ENCODE results near the gene GTF3A.
"Not testable (repeated sequence)": the region's sequence is repeated elsewhere in the genome, so short reads cannot be mapped to it uniquely, and the experiment has no call there.

GTF3A gene

DNA sequence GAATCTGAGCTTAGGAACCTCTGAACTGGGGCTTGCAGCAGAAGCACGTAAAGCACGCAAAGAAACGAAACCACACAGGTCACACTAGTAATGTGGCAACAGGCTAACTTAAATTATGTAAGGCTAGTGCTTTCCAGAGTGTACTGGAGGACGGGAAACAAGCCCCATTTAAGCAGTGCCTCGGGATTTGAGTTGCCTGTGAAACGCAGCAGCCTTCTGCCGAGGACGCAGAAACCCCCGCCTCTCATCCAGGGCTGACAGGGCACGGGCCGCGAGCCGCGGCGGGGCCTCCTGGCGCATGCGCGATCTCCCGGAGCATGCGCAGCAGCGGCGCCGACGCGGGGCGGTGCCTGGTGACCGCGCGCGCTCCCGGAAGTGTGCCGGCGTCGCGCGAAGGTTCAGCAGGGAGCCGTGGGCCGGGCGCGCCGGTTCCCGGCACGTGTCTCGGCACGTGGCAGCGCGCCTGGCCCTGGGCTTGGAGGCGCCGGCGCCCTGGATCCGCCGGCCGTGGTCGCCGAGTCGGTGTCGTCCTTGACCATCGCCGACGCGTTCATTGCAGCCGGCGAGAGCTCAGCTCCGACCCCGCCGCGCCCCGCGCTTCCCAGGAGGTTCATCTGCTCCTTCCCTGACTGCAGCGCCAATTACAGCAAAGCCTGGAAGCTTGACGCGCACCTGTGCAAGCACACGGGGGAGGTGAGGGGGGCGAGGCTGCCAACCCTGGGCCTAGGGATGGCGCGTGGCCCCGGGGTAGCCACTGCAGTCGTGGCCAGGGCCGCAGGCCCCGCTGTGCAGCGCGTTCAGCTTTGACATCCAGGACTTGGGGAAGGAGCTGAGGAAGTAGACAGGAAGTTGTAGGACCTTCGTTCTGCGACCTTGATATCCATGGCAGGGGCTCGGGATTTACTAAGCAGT is at the start of gene GTF3A:
GTF3A (plus strand) TSS at position 374 of the 912 bp plus-strand sequence.
- peak; percentile 85 for DNase-seq

DNA sequence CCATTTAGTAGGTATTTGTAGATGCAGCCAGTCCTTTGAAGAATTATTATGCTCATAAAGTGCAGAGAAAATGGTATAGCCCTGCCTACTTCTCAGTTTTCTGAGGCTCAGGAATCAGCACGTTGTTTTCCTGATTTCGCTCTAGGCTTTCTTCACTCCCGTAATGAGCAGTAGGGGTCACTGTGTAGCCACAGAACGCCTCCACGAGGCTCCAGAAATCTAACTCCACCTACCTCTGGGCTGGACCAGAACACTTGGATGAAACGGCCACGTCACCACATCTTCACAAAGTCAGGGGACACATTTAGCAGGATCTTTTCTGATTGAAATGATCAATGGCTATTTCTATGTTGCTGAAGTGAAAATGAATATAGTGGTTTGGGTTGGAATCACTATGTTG is 49.8 kb upstream of the GTF3A start:
- DNase-seq: peak; percentile 67

DNA sequence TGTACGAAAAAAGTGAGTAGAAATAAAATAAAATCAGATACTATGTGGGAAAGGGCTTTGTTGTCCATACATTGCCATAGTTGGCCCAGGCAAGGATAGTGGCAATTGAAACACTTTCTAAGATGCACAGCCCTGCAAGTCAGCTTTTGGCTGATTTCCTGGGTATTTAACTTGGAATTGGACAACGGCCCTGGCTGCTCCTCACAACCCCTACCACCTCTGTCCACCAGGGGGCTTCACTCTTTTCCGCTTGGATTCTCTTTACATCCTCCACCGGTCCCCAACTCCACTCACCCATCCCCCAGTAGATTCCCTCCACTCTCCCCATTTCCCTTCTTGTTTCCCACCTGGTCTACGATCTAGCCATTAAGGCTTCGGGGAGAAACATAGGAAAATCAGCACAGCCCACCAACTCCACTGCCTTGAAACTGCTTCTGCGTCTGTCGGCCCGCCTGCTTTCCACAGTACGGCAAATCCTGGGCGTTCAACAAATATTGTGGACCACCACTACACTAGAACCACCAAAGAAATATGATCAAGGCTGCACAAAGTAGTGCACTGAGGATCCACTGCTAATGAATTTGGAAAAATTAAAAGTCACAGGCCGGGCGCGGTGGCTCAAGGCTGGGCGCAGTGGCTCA is 48.6 kb upstream of the GTF3A start:
- peak; percentile 22 for DNase-seq

DNA sequence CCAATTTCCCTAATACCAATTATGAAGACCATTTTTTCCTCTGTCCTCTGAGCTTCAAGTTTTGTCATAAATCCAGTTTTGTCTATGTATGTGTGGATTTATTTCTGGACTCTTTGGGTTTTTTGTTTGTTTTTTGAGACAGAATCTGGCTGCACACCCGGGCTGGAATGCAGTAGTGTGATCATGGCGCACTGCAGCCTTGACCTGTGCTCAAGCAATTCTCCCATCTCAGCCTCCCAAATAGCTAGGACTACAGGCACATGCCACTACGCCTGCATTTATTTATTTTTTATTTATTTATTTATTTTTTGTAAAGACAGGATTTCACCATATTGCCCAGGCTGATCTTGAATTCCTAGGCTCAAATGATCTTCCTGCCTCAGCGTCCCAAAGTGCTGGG is 45.3 kb upstream of the GTF3A start:
- DNase-seq: no peak

DNA sequence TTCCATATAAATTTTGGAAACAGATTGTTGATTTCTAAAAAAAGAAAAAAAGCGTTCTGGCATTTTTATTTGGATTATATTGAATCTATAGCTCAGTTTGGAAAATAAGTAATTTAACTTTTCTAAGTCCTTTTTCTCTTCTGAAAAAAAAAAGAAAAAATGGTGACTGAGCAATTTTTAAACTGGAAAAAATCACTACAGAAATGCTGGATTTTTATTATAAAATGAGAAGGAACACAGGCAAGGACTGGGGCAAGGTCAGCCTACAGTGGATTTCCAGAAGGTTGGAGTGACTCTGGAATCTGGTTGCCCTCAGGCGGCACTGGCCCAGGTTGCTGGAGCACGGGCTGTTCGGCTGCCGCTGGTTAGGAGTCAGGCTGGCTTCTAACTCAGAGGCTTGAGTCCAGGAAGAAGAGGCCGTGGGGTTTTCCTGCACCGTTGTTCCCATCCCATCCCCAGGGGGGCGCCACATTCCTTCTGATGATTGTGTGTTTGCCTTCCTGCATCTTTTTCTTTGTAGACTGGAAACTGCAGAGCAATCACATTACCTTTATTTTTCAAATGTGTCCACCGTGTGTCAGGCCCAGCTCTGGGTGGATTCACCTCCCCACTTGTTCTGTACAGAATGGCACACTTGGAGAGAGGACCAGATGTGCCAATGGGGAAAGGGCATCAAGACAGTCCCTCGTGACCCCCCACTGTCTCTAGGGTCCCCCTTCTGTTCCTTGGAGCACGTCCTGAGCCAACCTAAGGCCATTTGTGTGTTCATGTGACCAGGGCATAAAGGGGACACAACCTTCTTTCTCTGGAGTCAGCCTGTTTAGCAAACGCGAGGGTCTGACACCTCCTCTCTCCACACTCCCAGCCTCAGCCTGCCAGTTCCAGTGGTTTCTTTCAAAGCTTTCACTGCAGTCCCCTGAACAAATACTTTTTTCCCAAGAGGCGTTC is 44.5 kb upstream of the GTF3A start:
- DNase-seq: no peak

DNA sequence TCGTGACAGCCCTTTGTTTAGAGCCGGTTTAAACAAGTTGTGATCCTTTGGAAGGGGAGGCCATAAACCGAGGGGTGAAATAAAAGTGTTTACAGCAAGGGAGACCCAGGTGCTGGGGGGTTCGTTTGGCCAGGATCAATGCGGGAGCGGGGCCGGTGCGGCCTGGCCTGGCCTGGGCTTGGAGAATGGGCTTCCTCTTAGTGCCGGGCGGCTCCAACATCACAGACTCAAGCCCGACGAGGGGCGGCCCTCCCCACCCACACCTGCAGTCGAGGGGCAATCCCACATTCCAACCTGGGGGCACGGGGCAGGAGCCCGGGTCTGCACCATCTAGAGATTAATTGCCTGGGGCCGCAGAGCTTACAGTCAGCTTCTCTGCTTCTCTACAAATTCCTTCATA is 42.8 kb upstream of the GTF3A start:
- DNase-seq: no peak

DNA sequence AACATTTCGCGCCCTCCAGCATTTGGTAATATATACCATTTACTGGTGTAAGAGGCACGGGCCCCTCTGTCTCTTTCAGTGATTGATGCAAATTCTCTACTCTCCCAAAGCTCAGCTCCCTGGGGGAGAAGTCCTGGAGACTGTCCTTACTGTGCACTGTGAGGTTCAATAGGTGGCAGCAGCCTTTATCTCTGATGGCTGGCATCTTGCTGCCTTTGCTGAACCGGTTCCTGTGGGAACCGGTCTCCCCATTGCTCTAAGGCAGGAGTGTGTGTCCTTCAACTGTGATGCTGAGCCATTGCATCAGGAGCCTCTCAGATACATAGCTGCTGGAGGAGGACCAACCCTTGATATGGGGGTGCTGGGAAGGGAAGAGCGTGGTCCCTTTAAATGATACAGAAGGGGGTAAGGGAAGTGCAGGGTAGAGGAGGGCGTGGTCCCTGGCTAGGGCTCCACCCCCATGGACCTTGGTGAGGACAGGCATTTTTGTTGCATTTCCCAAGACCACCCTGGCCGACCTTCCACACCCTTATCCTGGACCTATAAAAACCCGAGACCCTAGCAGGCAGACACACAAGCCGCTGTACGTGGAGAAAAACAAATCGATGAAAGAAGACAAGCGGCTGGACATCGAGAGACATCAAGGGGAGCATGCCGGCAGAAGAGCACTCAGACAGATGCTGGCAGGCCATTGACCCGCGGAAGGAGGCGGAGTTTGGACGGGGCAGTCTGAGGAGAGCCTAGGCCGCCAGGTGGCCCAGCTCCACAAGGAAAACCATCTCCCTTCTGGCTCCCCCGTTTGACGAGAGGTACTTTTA is 41.1 kb upstream of the GTF3A start:
- no peak for DNase-seq

DNA sequence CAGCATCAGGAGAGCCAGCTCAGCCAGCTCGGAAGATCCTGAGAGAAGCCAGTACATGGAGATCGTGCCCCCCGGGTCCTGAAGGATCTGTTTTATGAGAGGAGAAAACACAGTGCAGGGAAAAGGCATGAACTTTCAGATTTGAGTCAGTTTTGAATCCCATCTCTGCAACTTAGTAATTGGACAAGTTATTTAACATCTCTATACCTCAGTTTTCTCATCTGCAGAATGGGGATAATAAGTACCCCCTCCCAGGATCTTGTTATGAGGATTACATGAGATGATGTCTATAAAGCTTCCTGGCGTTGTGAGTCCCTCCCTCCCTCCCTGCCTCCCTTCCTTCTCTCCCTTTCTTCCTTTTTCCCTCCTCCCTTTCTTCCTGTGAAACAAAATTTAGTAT is 40.1 kb upstream of the GTF3A start:
- DNase-seq: no peak

DNA sequence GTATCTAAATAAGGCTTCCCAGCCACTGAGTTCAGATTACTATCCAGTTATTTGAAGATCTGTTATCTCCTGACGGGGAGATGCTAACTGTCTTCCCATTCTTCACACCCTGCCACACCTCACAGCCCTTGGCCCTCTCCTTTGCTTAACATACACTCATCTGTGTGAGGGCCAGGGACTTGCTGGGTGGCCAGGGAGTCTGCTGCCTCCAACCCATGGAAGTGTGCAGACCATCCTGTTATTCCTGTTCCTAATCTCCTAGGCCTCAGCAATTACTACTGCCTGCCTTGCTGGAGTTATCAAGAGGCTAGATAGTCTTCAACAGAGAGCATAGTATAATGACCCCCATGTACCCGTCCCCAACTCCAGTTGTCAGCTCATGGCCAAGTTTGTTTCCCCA is 36.2 kb upstream of the GTF3A start:
- DNase-seq: no peak

DNA sequence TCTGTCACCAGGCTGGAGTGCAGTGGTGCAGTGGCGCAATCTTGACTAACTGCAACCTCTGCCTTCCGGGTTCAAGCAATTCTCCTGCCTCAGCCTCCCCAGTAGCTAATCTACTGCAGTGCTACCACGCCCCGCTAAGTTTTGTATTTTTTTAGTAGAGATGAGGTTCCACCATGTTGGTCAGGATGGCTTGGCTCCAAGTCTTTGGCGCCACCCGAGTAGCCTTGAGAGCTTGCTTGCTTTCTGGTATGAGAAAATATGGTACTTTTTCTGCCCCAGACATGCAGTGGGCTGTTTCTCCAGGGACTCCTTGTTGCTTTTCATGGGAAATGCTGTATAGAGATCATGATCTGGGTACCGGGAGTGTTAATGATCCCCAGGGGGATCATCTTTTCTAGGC is 34.5 kb upstream of the GTF3A start:
- DNase-seq: no peak

DNA sequence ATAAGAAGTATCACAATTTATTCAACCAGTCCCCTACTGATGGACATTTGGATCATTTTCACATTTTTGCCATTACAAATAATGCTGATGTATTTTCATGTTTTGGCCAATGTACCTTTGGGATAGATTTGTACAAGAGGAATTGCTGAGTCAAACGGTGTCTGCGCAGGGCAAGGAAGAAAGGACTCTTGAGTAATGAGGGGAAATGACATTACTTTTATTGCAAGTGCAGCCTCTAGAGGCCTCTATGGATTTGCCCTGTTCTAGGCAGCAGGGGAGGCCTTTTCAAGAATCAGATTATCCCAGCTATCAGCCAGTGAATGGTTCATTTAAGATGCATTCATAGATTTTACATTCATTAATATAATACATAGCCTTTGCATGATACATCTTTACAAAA is 32.9 kb upstream of the GTF3A start:
- no peak for DNase-seq

DNA sequence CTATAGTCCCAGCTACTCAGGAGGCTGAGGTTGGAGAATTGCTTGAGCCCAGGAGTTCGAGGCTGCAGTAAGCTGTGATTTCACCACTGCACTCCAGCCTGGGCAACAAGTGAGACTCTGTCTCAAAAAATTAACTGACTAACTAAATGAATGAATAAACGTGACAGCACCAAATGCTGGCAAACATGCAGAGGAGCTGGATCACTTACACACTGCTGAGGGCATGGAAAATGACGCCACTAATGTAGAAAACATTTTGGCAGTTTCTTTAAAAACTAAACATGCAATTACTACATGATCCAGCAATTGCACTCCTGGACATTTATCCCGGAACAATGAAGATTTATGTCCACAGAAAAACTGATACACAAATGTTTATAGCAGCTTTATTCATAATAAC is 31.3 kb upstream of the GTF3A start:
- no peak for DNase-seq

DNA sequence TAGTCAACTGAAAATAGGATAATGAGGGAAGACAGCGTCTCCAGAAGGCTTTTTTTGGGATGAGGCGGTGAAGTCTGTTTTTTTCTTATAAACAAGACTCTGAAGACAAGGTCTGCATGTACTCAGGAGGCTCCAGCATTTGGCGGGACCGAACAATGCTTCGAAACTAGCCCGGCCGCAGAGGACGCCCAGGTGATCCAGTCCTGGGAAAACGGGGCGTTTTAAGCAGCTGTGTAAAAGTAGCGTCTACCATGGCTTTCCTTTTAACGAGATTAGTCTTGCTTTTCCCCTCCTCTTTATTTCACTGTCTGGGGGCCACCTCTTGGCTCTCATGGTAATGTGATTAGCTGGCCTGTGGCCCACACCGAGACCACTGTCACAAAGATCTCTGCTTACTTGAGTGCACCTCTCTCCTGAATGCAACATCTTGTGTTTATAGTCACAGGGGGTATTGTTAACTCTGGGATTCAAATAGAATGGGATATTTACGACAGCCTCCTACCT is 29.4 kb upstream of the GTF3A start:
- DNase-seq: no peak

DNA sequence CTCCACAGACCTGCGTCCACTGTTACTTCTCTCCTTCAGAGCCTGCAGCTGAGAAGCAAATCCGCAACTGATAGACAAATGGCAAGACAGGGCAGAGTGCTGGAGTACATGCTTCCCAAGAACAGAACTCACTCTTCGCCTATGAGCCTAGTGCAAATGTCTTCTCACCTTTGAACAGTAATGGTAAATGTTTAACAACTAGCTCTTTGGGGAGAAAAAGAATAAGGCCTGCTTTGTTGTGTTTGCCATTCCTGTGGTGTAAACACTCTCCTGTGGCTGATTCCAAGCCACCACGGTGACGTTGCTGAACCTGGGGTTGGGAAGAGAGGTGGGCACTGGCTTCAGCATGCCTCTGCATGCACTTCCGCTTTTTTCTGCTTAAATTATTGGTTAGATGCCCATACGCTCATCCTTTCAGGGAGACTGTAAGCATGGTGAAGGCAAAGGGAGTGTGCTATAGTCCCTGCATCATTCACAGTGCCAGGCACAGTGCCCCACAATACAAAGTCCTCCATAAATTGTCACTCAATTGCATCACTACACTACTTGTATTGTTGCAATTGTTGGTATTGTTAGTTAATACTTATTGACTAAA is 28.1 kb upstream of the GTF3A start:
- no peak for DNase-seq

DNA sequence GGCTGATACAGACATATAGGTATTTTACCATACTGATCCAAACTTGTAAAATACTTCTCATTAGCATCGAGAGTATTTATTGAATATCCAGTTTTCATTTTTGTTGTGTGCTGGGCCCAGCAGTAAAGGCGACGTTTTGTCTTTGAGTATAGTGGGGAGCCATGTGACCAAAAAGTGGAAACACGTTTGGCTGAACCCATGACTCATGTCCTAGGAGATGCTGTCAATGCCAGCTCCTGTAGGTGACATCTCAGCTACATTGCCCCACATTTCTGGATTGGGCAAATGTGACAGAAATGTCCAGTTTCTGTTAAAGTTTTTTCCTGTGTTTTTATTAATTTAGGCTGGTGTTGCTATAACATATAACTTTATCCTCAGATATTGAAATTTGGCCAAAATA is 26.1 kb upstream of the GTF3A start:
- DNase-seq: no peak

DNA sequence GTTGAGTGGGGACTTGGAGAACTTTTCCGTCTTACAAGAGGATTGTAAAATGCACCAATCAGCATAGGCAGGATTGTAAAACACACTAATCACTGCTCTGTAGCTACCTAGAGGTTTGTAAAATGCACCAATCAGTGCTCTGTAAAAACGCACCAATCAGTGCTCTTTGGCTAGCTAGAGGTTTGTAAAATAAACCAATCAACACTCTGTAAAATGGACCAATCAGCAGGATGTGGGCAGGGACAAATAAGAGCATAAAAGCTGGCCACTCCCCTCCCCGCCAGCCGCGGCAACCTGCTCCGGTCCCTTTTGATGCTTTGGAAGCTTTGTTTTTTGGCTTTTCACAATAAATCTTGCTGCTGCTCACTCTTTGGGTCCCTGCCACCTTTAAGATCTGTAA is 24.0 kb upstream of the GTF3A start:
- not testable (repeated sequence) for DNase-seq

DNA sequence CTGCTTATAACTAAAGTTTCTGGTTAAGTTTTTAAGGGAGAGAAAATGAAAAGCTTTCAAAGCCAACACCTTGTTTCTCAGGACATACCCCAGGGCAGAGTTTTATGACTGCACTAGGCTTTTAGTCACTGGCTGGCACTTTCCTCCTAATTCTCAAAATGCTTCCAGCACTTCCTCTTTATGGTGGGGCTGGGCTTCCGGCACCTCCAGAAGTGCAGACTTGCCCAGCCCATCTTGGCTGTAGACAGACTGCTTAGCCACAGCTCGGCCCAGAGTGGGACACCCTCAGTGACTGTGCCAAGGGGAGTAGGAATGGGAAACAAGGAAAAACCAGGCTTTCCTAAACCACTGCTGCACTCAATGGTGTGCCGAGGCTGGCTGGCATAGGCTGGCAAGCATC is 23.2 kb upstream of the GTF3A start:
- no peak for DNase-seq

DNA sequence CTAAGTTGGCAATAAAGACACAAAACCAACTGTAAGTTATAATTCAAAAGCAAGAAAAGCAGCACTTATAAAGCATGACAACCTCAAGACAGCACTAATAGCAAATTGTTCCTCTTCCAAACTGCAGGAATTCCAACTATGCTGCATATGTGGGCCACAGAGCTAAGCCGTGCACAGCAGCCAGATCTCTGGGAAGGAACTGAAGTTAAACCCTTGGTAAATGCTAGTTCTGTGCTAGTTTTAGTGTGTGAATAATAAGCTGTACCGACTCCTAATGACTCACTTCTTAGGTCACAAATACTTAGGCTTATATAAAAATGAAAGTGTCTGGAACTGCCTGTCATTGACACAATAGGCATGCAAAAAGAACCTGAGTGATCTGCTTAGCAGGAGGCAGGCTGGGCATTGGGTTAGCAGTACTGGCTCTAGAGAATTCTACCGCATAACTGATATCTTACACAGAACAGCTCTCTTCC is 21.2 kb upstream of the GTF3A start:
- no peak for DNase-seq

DNA sequence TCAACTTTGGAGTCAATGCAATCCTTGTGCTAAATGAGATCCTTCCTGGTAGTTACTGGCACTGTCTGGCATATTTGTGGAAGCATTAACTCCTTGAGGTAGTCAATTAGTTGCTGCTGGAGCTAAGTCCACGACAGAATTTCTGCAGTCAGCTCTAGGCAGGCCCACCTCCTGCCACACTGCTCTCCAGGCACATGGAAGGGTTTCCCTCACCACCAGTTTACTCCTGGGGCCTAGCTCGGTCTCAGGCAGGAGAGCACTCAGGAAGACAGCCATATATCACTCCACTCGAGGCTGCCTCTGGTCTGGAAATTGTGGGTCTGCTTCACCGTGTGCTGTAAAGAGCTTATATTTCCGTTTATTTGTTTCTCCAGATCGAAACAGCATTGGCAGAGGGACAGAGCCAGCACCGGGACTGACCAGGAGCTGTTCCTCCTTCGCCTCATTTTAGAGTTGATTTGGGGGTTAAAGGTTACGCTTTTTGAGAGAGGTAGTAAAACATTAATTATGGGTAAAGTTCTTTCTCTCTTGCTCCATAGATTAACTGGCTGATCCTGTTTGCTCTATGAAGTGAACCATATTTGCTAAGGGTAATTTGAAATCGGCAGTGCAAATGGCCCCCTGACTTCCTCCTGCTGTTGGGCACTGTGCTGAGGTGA is 20.6 kb upstream of the GTF3A start:
- no peak for DNase-seq

DNA sequence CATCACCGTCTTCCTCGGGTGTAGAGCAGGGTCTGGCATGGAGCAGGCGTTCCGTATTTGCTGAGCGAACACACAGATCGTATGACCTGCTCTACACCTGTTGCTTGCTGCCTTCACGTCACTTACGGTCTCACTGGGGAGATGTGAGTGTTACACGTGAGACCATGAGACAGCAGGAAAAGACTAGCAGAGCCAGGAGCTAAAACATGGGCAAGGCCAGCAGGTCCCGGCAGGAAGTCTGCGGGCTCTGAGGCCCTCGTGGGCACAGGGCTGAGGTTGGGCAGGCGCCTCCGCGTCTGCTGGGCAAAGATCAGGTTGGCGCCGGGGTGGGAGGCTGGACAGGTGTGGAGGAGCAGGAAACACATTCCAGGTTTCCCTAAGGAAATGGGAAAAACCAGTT is 19.7 kb upstream of the GTF3A start:
- no peak for DNase-seq

DNA sequence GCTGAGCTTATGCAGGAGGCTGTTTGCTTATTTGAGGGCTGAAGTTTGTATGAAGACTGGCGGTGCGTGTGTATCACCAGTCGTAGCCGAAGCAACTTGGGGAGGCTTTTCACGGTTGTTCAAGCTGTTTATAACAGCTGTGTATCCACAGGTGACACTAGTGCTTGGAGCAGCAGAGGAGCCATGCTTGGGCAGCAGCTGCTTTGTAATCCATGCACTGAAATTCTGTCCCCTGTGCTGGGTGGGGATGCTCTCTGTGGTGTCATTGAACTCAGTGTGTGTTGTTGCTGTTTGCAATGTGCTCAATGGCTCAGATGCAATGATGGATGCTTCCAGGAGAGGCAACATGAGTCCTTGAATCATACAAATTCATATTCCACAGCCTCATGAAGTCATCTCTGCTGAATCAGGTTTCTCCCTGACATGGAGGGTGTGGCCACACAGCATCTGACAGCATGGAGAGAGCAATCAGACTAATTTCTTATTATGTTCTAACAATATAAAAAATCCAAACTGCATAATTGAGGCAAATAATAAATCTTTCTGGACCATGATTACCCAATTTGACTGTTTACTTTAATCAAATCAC is 18.8 kb upstream of the GTF3A start:
- peak; percentile 87 for DNase-seq

Data from COR-L47 (cell line).